GM19351 (cell line): Measurements from ENCODE around the gene CCT8.
"Not testable (repeated sequence)": the region's sequence is repeated elsewhere in the genome, so short reads cannot be mapped to it uniquely, and the experiment has no call there.

Experiments used
- ATAC-seq: cut with Tn5 transposase; IDR thresholded peaks from one replicate; pipeline ENCODE4 v1.9.1; 2021; ENCODE audit warnings: mild to moderate bottlenecking, moderate library complexity; ENCODE audit not compliant: unreplicated experiment

The CCT8 gene

GRCh38 chr21:29078869-29079767, 5.7 kb upstream of the CCT8 start:
- peak; percentile 65 for ATAC-seq

- no peak for ATAC-seq
Observed at GRCh38 chr21:29077651-29078090, 4.2 kb upstream of the CCT8 start.

GRCh38 chr21:29076731-29077640, 3.5 kb upstream of the CCT8 start:
- ATAC-seq, result not testable (repeated sequence)

- ATAC-seq, result no peak
Observed at GRCh38 chr21:29075706-29076466, 2.4 kb upstream of the CCT8 start.

- ATAC-seq, result no peak
Observed at GRCh38 chr21:29074783-29075182, 1.3 kb upstream of the CCT8 start.

- peak; percentile 14 for ATAC-seq
Observed at GRCh38 chr21:29074007-29074376, 544 bp upstream of the CCT8 start.

DNA sequence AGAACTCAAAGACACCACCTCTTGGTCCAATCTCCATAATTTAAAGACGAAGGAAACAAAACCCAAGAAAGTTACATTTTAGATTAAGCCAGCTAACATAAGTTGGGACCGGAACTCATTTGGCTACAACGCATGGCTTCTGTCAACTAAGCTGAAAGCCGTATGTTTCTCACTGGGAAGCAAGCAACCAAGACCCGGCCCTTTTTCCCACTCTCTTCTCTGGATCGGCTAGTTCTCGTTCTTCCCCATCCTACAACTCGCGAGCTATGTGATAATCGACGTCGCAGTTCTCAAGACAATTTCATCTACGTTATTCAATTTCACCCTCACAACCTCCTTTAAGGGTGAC, 601 bp downstream of the CCT8 start:
- ATAC-seq, result no peak

DNA sequence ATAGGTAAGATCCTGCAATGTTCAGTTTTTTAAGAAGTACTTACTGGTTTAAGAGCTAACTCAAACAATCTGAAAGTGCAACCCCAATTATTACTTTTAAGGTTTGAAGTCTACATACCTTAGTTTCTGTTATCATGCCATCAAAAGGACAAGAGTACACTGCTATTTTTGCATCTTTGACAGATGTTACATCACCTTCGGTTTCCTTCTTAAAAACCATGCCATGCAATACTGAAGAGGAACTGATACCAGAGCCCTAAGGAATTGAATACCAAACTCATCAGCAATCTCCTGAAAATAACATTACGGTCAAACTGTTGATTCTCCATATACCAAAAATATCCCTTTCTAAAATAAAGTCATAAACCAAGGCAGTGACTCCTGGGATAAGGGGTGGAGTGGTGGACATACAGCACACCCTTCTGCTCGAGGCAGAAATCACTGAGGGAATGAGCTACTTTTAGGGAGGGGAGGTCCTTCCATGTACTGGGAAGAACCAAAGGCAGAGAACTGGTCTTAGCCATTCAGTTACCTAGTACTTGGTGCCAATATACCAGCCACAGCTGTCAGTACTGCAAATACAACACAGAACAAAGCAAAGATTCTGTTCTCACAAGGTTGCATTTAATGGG, 8.5 kb downstream of the CCT8 start:
- ATAC-seq, result peak; percentile 97

DNA sequence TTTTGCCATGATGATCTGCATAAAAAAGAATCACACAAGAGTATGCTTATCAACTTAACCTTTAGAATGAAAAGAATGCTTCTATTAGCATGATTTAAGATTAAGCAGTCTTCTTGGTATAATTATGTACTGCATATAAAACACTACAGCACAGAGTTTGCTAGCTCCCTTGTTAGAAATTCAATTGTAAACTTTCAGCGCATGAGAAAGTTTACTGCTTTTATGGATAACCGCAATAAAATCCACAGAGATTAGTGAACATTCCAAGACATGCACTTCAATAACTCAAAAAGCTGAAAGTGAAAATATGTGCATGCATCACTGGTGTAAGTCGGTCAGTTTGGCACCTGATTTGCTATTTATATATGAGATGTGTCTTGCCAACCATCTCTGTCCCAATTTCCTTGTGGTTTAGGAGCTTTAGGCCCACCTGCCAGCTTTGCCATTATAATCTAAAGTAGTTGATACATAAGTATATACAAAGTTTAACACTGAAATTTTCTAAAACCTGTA, 16.9 kb downstream of the CCT8 start:
- ATAC-seq, result no peak

DNA sequence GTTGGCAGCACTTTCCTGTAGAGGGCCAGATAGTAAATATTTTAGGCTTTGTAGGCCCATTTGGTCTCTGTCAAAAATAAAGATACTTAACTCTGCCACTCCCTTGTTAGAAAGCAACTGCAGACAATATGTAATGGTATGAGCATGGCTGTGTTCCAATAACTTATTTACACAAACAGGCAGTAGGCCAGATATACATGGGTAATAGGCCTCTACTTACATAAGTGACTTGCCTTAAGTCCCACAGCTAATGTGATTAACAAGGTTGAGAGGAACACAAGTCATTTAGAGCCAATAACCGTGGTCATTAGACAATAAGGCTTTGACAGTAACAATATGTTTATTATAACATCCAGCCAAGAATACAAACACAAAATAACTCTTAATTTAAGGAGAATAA, 17.4 kb downstream of the CCT8 start:
- ATAC-seq, result no peak

DNA sequence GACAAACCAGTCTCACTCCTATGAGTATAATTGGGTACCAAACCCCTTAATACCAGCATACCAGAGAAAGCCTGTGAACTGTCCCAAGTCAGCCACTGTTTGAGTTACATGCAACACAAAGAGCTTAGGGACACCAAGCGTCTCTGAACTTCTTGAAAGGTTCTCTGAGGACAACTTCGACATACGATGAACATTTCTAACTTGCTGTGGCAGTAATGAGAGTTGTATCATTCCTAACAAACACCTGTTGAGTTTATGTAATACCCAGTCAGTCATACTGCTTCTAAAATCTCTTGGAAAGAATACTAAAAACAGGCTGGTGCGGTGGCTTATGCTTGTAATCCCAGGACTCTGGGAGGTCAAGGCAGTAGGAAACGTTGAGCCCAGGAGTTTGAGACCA, 18.4 kb downstream of the CCT8 start:
- ATAC-seq, result no peak

GRCh38 chr21:29053656-29054055, 19.8 kb downstream of the CCT8 start:
- no peak for ATAC-seq

- ATAC-seq, result no peak
Observed at GRCh38 chr21:29053011-29053553, 20.4 kb downstream of the CCT8 start.

DNA sequence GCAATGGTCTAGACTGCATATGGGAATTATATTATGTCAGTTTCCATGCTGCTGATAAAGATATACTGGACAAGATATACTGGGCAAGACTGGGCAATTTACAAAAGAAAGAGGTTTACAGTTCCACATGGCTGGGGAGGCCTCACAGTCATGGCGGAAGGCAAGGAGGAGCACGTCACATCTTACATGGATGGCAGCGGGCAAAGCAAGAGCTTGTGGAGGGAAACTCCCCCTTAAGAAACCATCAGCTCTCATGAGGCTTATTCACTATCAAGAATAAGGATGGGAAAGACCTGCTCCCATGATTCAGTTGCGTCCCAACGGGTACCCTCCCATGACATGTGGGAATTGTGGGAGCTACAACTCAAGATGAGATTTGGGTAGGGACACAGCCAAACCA, 21.2 kb downstream of the CCT8 start:
- no peak for ATAC-seq

GRCh38 chr21:29034678-29035077, 38.8 kb downstream of the CCT8 start:
- no peak for ATAC-seq

DNA sequence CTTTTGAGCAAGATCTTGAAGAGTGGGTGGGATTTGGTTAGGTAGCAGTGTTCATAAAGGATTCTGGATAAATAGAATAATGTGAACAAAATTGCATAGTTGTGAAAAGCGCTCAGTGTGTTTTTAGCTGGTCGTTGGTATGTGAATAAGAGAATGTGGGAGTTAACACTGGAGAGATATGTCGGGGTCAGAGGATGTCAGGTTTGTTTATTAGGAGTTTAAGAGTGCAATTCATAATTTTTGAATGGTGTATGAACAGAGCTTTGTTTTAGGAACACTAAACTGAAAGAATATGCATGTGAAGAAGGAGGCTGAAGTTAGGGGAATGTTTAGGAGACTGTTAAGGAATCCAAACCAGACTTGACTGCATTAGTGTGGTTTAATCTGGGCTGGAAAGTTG, 39.6 kb downstream of the CCT8 start:
- no peak for ATAC-seq

- no peak for ATAC-seq
Observed at GRCh38 chr21:29033301-29033700, 40.1 kb downstream of the CCT8 start.

DNA sequence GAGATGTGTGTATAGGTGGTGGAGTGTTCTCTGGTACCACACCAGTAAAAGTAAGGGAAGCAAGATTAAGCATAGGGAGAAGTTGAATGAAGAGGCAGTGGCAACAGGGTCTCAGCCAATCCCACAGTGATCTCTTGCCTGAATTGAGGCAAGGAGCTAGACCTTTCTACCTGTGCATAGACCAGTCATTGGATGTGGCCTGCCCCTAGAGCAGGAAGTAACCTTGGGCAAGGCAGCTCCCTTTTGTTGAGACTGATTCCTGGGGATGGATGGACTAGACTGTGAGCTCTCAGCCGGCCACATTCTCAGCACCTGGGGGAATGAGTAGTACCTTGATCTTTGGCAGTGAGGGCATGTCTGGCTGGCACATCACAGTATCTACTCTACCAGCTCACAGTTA, 42.5 kb downstream of the CCT8 start:
- no peak for ATAC-seq

GRCh38 chr21:29029524-29029923, 43.9 kb downstream of the CCT8 start:
- ATAC-seq, result no peak

DNA sequence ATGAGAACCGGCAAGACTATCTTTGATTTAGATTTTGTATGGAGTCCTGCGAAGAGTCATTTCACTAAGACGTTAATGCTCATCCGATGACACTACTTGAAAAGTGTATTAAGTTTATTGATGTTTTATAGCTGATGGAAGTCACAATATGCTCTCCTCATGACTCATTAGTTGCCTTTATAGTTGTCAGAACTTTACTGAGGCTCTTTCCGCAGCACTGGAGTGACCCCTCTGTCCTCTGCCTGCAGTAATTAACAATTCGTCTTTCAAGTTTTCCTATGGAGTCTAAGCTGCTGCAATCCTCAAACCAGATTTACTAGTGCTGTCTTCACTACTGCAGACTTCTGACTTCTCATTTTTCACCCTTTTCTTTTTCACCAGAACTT, 48.1 kb downstream of the CCT8 start:
- ATAC-seq, result no peak
